ENCODE measurements around the gene SCN2B.

The SCN2B gene

DNA sequence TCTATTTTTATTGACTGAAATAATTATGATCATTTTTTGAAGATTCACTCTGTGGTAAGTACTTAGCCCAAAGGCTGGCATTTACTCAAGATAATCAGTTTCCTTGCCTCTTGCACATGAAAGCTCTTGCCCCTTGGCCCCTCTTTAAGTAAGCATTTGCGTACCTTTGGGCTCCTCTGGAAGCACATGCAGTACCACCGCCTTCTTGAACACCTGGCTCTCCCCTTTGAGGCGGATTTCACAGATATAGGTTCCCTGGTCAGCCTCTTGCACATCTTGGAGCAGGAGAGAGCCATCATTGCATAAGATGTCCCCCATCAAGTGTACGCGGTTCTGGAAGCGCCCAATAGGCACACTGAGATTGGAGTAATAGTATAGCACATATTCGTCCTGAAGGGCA is 33.9 kb upstream of the SCN2B start:
- no peak for DNase-seq (ENCODE audit: extremely low read depth, low read depth)
- TF ChIP-seq, protein P1, sequence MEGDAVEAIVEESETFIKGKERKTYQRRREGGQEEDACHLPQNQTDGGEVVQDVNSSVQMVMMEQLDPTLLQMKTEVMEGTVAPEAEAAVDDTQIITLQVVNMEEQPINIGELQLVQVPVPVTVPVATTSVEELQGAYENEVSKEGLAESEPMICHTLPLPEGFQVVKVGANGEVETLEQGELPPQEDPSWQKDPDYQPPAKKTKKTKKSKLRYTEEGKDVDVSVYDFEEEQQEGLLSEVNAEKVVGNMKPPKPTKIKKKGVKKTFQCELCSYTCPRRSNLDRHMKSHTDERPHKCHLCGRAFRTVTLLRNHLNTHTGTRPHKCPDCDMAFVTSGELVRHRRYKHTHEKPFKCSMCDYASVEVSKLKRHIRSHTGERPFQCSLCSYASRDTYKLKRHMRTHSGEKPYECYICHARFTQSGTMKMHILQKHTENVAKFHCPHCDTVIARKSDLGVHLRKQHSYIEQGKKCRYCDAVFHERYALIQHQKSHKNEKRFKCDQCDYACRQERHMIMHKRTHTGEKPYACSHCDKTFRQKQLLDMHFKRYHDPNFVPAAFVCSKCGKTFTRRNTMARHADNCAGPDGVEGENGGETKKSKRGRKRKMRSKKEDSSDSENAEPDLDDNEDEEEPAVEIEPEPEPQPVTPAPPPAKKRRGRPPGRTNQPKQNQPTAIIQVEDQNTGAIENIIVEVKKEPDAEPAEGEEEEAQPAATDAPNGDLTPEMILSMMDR (IDR thresholded peaks at IDR 0.05; ENCODE audit: low read depth, low read length, missing control alignments) = no peak
- H3K4me3 ChIP-seq (replicated peaks; ENCODE audit: low read depth, low read length) = no peak overlapping the region

DNA sequence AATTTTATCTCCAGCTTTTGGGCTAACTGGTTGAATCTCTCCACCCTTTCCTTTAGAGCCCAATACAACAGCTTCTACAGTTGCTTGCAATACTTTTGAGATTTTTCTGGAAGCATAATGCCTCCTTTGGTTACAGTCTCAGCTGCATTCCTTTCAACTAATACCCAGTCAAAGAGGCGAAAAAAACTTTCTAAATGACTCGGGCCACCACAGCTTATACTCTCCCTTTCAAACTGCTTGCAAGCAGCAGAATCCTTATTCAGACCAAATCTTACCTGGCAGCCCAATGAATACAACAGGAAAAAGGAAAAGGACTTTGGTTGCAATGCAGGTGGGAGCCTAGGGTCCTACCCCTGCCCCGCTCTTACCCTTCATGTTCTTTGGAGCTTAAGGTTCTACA is 32.6 kb upstream of the SCN2B start:
- TF ChIP-seq, protein P1 (IDR thresholded peaks at IDR 0.05; ENCODE audit: low read depth, low read length, missing control alignments) = no peak
- DNase-seq (ENCODE audit: extremely low read depth, low read depth) = no peak
- H3K4me3 ChIP-seq (replicated peaks; ENCODE audit: low read depth, low read length) = no peak overlapping the region

DNA sequence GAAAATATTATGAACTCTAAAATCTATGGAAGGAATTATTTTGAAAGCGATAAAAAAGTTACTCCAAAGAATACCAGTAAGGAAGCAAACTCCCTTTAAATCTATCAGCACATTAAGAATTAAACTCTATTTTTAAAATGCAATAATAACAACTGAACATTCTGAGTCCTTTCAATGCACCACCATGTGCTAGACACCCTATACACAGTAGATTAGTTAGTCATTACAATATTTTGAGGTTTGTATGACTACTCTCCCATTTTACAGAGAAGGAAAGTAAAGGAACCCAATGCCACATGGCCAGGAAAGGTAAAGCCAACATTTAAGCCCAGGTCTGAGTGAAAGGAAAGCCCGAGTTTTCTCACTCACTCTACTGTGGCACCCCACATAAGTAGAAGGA is 30.6 kb upstream of the SCN2B start:
- DNase-seq (ENCODE audit: extremely low read depth, low read depth) = no peak
- TF ChIP-seq, protein P1 (IDR thresholded peaks at IDR 0.05; ENCODE audit: low read depth, low read length, missing control alignments) = no peak
- no peak overlapping the region for H3K4me3 ChIP-seq (replicated peaks; ENCODE audit: low read depth, low read length)

DNA sequence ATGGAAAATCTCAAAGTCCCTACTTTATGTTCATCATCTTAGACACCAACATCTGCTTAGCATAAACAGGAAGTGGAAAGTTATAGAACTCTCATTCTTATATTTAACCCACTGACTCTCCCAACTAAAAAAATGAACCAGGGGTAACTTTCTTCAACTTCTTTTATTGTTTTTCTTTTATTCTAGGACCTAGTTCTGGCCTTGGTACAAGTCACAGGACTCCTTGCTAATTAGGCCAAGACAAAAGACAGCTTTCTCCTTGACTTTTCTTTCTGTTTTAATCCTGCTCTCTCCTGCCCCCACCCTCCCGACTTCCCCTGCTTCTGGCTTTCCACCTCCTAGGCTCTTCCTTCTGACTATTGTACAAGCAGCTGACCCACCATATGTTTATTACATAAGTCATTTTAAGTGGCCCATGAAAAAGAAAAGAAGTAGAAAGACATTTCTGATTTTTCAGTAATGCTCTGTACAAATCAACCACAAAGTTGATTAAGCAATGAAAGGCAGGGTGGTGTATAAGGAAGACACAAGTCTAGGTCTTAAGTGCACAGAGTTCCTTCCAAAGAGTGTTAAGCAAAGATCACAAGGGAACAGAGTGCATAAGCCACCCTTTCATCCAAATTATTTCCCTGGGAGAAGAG is 30.1 kb upstream of the SCN2B start:
- no peak for DNase-seq (ENCODE audit: extremely low read depth, low read depth)
- TF ChIP-seq, protein P1 (IDR thresholded peaks at IDR 0.05; ENCODE audit: low read depth, low read length, missing control alignments) = no peak
- no peak overlapping the region for H3K4me3 ChIP-seq (replicated peaks; ENCODE audit: low read depth, low read length)

DNA sequence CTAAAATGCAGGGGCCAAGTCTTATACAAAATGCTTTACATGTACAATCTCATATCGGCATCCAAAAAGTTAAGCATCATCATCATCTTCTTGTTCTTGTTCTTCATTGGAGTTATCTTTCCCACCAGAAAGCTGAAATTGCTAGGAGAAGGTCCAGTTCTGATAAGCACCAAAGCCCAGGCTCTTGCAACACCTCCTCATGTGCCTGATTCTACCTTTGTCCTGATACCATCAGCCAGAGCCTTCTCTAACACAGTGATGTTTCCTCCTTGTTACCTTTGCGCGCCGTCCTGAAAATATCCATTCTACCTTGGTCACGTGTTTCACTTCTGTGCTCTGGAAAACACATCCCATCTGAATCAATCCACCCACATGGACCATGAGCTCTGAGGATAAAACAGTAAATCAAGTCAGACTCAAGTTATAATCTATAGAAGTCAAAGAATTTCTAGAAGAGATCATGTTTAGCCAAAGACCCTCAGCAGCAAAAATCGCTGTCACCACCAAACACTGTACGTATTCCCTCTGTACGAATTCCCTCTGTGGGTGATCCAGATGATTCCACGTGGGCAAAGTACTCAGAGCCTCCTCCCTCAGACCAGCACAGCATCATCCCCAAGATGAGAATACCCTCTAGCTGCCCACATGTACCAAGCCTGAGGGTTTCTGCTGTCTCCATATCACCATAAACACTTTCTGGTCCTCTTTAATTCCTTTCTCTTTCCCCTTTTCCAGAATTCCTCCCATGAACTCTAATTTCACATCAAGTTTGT is 29.4 kb upstream of the SCN2B start:
- TF ChIP-seq, protein P1 (IDR thresholded peaks at IDR 0.05; ENCODE audit: low read depth, low read length, missing control alignments) = no peak
- no peak for DNase-seq (ENCODE audit: extremely low read depth, low read depth)
- no peak overlapping the region for H3K4me3 ChIP-seq (replicated peaks; ENCODE audit: low read depth, low read length)

DNA sequence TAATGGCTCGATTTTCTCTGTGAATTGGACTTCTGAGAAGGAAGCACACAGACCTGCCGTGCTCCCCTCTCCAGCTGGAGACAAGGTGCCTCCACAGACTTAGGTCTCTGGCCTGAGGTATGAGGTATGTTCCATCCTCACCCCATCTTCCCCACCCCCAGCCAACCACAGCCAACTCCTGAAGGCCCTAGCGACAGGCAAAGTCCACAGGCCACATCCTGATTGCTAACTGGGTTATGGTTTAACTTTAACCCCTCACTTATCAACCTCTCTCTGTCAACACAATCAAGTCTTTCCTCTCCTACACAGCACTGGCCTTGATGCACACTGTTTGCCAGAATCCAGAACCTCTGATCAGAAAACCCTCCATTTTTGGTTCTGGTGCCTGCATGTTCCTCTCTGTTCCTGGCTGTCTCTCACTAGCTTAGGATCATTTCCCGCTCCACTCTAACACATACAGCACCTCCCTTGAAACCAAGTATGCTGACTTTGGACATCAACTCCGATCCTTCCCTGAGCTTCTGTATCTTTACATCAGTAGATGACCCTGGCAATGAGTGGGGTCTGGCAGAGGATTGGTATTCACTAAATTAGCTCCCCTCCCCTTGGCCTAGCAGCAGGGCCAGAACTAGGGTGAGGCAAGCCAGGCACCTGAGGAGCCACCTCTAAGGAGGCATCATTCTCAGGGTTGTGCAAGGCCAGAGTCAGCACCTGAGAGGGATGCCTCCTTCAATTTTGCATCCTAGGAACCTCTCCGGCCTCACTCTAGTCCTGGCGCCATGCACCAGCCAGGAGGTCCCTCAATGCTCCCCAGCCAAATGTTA is 26.4 kb upstream of the SCN2B start:
- no peak overlapping the region for H3K4me3 ChIP-seq (replicated peaks; ENCODE audit: low read depth, low read length)
- no peak for DNase-seq (ENCODE audit: extremely low read depth, low read depth)
- TF ChIP-seq, protein P1 (IDR thresholded peaks at IDR 0.05; ENCODE audit: low read depth, low read length, missing control alignments) = no peak
